ENCODE data around the gene ESR2. TPM values are rescaled to one million over a fixed set of nuclear protein-coding genes. Genes with fewer than 3 reads are reported as not detected.
"Not testable (repeated sequence)": the region's sequence is repeated elsewhere in the genome, so short reads cannot be mapped to it uniquely, and the experiment has no call there.

ESR2 gene
- total RNA-seq, 2 experiments from 2014 or later: 0.31 to 0.43 TPM

GRCh38 chr14:64123241-64123822 lies 170.8 kb downstream of the ESR2 start:
- ATAC-seq: no peak
- Mint-ChIP-seq H3K27ac (no peak overlapping the region), H3K36me3 (ENCODE audit: low read depth) (peaks cover 36% of the 10 kb centered on the region), H3K9me3 (no peaks in the 10 kb centered on the region), H3K4me3 (no peak overlapping the region), H3K27me3 (no peaks in the 10 kb centered on the region), H3K4me1 (ENCODE audit: low read depth) (peaks cover 2% of the 10 kb centered on the region)
- intact Hi-C loops (cut with micrococcal nuclease): no loop called here
- ChIA-PET CTCF (interaction anchor here (2.1 kb wide), 1 partner anchor 180 kb away, joined by 6 read pairs; no protein-coding TSS in a partner anchor), POLR2A (no interaction called here)
- DNase-seq: no peak
- no peak for TF ChIP-seq CTCF (IDR thresholded peaks at IDR 0.05)

DNA sequence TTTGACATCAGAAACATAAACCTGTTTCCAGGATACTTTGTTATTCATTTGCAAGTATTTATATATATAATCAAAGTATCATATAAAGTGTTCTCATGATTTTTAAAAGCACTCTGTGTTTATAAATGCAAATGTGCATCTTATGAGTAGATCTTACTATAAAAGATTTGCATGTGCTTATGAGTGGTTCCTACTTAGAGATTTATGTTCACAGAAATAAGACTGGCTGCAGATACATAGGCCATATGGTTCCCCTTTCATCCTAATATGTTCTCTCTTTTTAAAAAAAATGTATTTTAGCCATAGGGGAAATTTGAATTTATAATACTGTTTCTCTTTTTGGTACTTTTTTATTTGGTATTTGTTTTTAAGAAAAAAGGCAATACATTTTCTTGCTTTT lies 174.2 kb downstream of the ESR2 start:
- POLR2A ChIA-PET: no interaction called here
- intact Hi-C loops (cut with micrococcal nuclease): no loop called here
- H3K4me1 Mint-ChIP-seq (ENCODE audit: low read depth): peaks cover 2% of the 10 kb centered on the region
- H3K9me3 Mint-ChIP-seq: no peaks in the 10 kb centered on the region
- DNase-seq (no peak), ATAC-seq (no peak)
- CTCF ChIA-PET: interaction anchor here (1.0 to 1.1 kb wide), 2 partner anchors 10 to 183 kb away, joined by 3 read pairs; no protein-coding TSS in a partner anchor
- no peaks in the 10 kb centered on the region for H3K27me3 Mint-ChIP-seq
- no peak overlapping the region for H3K27ac Mint-ChIP-seq
- no peak overlapping the region for H3K4me3 Mint-ChIP-seq
- no peak for TF ChIP-seq CTCF (IDR thresholded peaks at IDR 0.05)
- peaks cover 21% of the 10 kb centered on the region for H3K36me3 Mint-ChIP-seq (ENCODE audit: low read depth)

GRCh38 chr14:64119500-64119899 lies 174.7 kb downstream of the ESR2 start:
- H3K27me3 Mint-ChIP-seq: no peaks in the 10 kb centered on the region
- H3K36me3 Mint-ChIP-seq (ENCODE audit: low read depth): peaks cover 22% of the 10 kb centered on the region
- intact Hi-C loops (cut with micrococcal nuclease): no loop called here
- no peaks in the 10 kb centered on the region for H3K9me3 Mint-ChIP-seq
- POLR2A ChIA-PET: no interaction called here
- H3K4me1 Mint-ChIP-seq (ENCODE audit: low read depth): peaks cover 2% of the 10 kb centered on the region
- CTCF ChIA-PET: interaction anchor here (1.0 kb wide), 1 partner anchor 184 kb away, joined by 3 read pairs; no protein-coding TSS in a partner anchor
- TF ChIP-seq CTCF (IDR thresholded peaks at IDR 0.05): no peak
- ATAC-seq: no peak
- H3K4me3 Mint-ChIP-seq: no peak overlapping the region
- peak overlapping the region; percentile 63 for H3K27ac Mint-ChIP-seq
- no peak for DNase-seq

- no peak for TF ChIP-seq CTCF (IDR thresholded peaks at IDR 0.05)
- intact Hi-C loops (cut with micrococcal nuclease): no loop called here
- no peak overlapping the region for H3K4me3 Mint-ChIP-seq
- POLR2A ChIA-PET: no interaction called here
- H3K27ac Mint-ChIP-seq: no peak overlapping the region
- ATAC-seq: no peak
- peaks cover 2% of the 10 kb centered on the region for H3K4me1 Mint-ChIP-seq (ENCODE audit: low read depth)
- CTCF ChIA-PET: interaction anchor here (1.0 kb wide), 1 partner anchor 184 kb away, joined by 3 read pairs; no protein-coding TSS in a partner anchor
- H3K27me3 Mint-ChIP-seq: no peaks in the 10 kb centered on the region
- DNase-seq: no peak
- no peaks in the 10 kb centered on the region for H3K9me3 Mint-ChIP-seq
- peaks cover 22% of the 10 kb centered on the region for H3K36me3 Mint-ChIP-seq (ENCODE audit: low read depth)
Measured at GRCh38 chr14:64118892-64119291, 175.3 kb downstream of the ESR2 start.

GRCh38 chr14:64118403-64118742 lies 175.8 kb downstream of the ESR2 start:
- CTCF ChIA-PET; H3K27me3 Mint-ChIP-seq; H3K9me3 Mint-ChIP-seq; ATAC-seq; POLR2A ChIA-PET; intact Hi-C loops (cut with micrococcal nuclease); DNase-seq; H3K27ac Mint-ChIP-seq; H3K4me1 Mint-ChIP-seq (ENCODE audit: low read depth); H3K4me3 Mint-ChIP-seq: not testable (repeated sequence)
- H3K36me3 Mint-ChIP-seq (ENCODE audit: low read depth): peaks cover 19% of the 10 kb centered on the region
